ENCODE results near the gene SUMO3.

SUMO3 gene

GRCh38 chr21:44855572-44855971 lies 37.7 kb upstream of the SUMO3 start:
- Histone ChIP-seq H3K9me3 (ENCODE audit: control insufficient read depth, low read length) (no peaks in the 10 kb centered on the region), H3K27ac (ENCODE audit: insufficient read depth, low read depth, low read length, poor library complexity, severe bottlenecking) (no peak overlapping the region), H3K4me3 (ENCODE audit: insufficient read depth, low read depth, low read length) (no peak overlapping the region), H3K27me3 (ENCODE audit: control insufficient read depth, insufficient read depth, low read length, poor library complexity, severe bottlenecking) (no peaks in the 10 kb centered on the region), H3K4me1 (ENCODE audit: control insufficient read depth, insufficient read depth, low read length) (no peaks in the 10 kb centered on the region), H3K36me3 (ENCODE audit: control insufficient read depth, insufficient read depth, low read length) (peaks cover 56% of the 10 kb centered on the region)
- 97% methylated on average over 14 of the region's 14 CpGs for WGBS, 2 experiments

- Histone ChIP-seq H3K36me3 (ENCODE audit: control insufficient read depth, insufficient read depth, low read length) (peaks cover 63% of the 10 kb centered on the region), H3K4me1 (ENCODE audit: control insufficient read depth, insufficient read depth, low read length) (no peaks in the 10 kb centered on the region), H3K27me3 (ENCODE audit: control insufficient read depth, insufficient read depth, low read length, poor library complexity, severe bottlenecking) (no peaks in the 10 kb centered on the region), H3K9me3 (ENCODE audit: control insufficient read depth, low read length) (no peaks in the 10 kb centered on the region), H3K4me3 (ENCODE audit: insufficient read depth, low read depth, low read length) (no peak overlapping the region), H3K27ac (ENCODE audit: insufficient read depth, low read depth, low read length, poor library complexity, severe bottlenecking) (no peak overlapping the region)
- WGBS, 2 experiments = 95 to 96% methylated on average over 31 of the region's 31 CpGs
Measured at GRCh38 chr21:44854664-44855446, 37.0 kb upstream of the SUMO3 start.

GRCh38 chr21:44854391-44854663 lies 36.5 kb upstream of the SUMO3 start:
- Histone ChIP-seq H3K36me3 (ENCODE audit: control insufficient read depth, insufficient read depth, low read length) (peaks cover 63% of the 10 kb centered on the region), H3K27ac (ENCODE audit: insufficient read depth, low read depth, low read length, poor library complexity, severe bottlenecking) (no peak overlapping the region)
- WGBS, 2 experiments = 93 to 94% methylated on average over 10 to 14 of the region's 14 CpGs

GRCh38 chr21:44853601-44854390 lies 35.9 kb upstream of the SUMO3 start:
- Histone ChIP-seq H3K27me3 (ENCODE audit: control insufficient read depth, insufficient read depth, low read length, poor library complexity, severe bottlenecking) (no peaks in the 10 kb centered on the region), H3K4me1 (ENCODE audit: control insufficient read depth, insufficient read depth, low read length) (no peaks in the 10 kb centered on the region), H3K27ac (ENCODE audit: insufficient read depth, low read depth, low read length, poor library complexity, severe bottlenecking) (no peak overlapping the region), H3K9me3 (ENCODE audit: control insufficient read depth, low read length) (no peaks in the 10 kb centered on the region), H3K4me3 (ENCODE audit: insufficient read depth, low read depth, low read length) (no peak overlapping the region), H3K36me3 (ENCODE audit: control insufficient read depth, insufficient read depth, low read length) (peaks cover 65% of the 10 kb centered on the region)
- WGBS, 2 experiments = 95% methylated on average over 34 of the region's 34 CpGs

More at GRCh38 chr21:44854391-44854663, 36.5 kb upstream of the SUMO3 start:
- no peaks in the 10 kb centered on the region for H3K9me3 ChIP-seq (ENCODE audit: control insufficient read depth, low read length)
- no peaks in the 10 kb centered on the region for H3K27me3 ChIP-seq (ENCODE audit: control insufficient read depth, insufficient read depth, low read length, poor library complexity, severe bottlenecking)
- no peak overlapping the region for H3K4me3 ChIP-seq (ENCODE audit: insufficient read depth, low read depth, low read length)
- H3K4me1 ChIP-seq (ENCODE audit: control insufficient read depth, insufficient read depth, low read length) = no peaks in the 10 kb centered on the region

GRCh38 chr21:44850905-44851657 lies 33.2 kb upstream of the SUMO3 start:
- Histone ChIP-seq H3K27me3 (ENCODE audit: control insufficient read depth, insufficient read depth, low read length, poor library complexity, severe bottlenecking) (no peaks in the 10 kb centered on the region), H3K27ac (ENCODE audit: insufficient read depth, low read depth, low read length, poor library complexity, severe bottlenecking) (no peak overlapping the region), H3K4me1 (ENCODE audit: control insufficient read depth, insufficient read depth, low read length) (peaks cover 11% of the 10 kb centered on the region), H3K36me3 (ENCODE audit: control insufficient read depth, insufficient read depth, low read length) (peaks cover 51% of the 10 kb centered on the region), H3K4me3 (ENCODE audit: insufficient read depth, low read depth, low read length) (no peak overlapping the region), H3K9me3 (ENCODE audit: control insufficient read depth, low read length) (no peaks in the 10 kb centered on the region)
- WGBS, 2 experiments = 96% methylated on average over 26 of the region's 26 CpGs

GRCh38 chr21:44850208-44850800 lies 32.4 kb upstream of the SUMO3 start:
- peaks cover 43% of the 10 kb centered on the region for H3K36me3 ChIP-seq (ENCODE audit: control insufficient read depth, insufficient read depth, low read length)
- H3K9me3 ChIP-seq (ENCODE audit: control insufficient read depth, low read length) = no peaks in the 10 kb centered on the region
- no peak overlapping the region for H3K27ac ChIP-seq (ENCODE audit: insufficient read depth, low read depth, low read length, poor library complexity, severe bottlenecking)
- no peak overlapping the region for H3K4me3 ChIP-seq (ENCODE audit: insufficient read depth, low read depth, low read length)
- 93 to 95% methylated on average over 20 of the region's 20 CpGs for WGBS, 2 experiments
- peaks cover 17% of the 10 kb centered on the region for H3K4me1 ChIP-seq (ENCODE audit: control insufficient read depth, insufficient read depth, low read length)
- no peaks in the 10 kb centered on the region for H3K27me3 ChIP-seq (ENCODE audit: control insufficient read depth, insufficient read depth, low read length, poor library complexity, severe bottlenecking)

- H3K36me3 ChIP-seq (ENCODE audit: control insufficient read depth, insufficient read depth, low read length) = peaks cover 37% of the 10 kb centered on the region
- no peaks in the 10 kb centered on the region for H3K27me3 ChIP-seq (ENCODE audit: control insufficient read depth, insufficient read depth, low read length, poor library complexity, severe bottlenecking)
- 94 to 95% methylated on average over 12 of the region's 12 CpGs for WGBS, 2 experiments
- H3K9me3 ChIP-seq (ENCODE audit: control insufficient read depth, low read length) = no peaks in the 10 kb centered on the region
- no peak overlapping the region for H3K4me3 ChIP-seq (ENCODE audit: insufficient read depth, low read depth, low read length)
- H3K4me1 ChIP-seq (ENCODE audit: control insufficient read depth, insufficient read depth, low read length) = peaks cover 17% of the 10 kb centered on the region
- H3K27ac ChIP-seq (ENCODE audit: insufficient read depth, low read depth, low read length, poor library complexity, severe bottlenecking) = no peak overlapping the region
Measured at GRCh38 chr21:44849616-44850130, 31.8 kb upstream of the SUMO3 start.

- no peaks in the 10 kb centered on the region for H3K9me3 ChIP-seq (ENCODE audit: control insufficient read depth, low read length)
- H3K27ac ChIP-seq (ENCODE audit: insufficient read depth, low read depth, low read length, poor library complexity, severe bottlenecking) = no peak overlapping the region
- H3K4me1 ChIP-seq (ENCODE audit: control insufficient read depth, insufficient read depth, low read length) = peaks cover 20% of the 10 kb centered on the region
- no peak overlapping the region for H3K4me3 ChIP-seq (ENCODE audit: insufficient read depth, low read depth, low read length)
- peaks cover 32% of the 10 kb centered on the region for H3K36me3 ChIP-seq (ENCODE audit: control insufficient read depth, insufficient read depth, low read length)
- 97% methylated on average over 36 of the region's 36 CpGs for WGBS, 2 experiments
- H3K27me3 ChIP-seq (ENCODE audit: control insufficient read depth, insufficient read depth, low read length, poor library complexity, severe bottlenecking) = no peaks in the 10 kb centered on the region
Measured at GRCh38 chr21:44848821-44849521, 31.1 kb upstream of the SUMO3 start.

- H3K27me3 ChIP-seq (ENCODE audit: control insufficient read depth, insufficient read depth, low read length, poor library complexity, severe bottlenecking) = no peaks in the 10 kb centered on the region
- 93 to 94% methylated on average over 24 of the region's 24 CpGs for WGBS, 2 experiments
- H3K36me3 ChIP-seq (ENCODE audit: control insufficient read depth, insufficient read depth, low read length) = peaks cover 30% of the 10 kb centered on the region
- H3K4me3 ChIP-seq (ENCODE audit: insufficient read depth, low read depth, low read length) = no peak overlapping the region
- H3K27ac ChIP-seq (ENCODE audit: insufficient read depth, low read depth, low read length, poor library complexity, severe bottlenecking) = no peak overlapping the region
- peaks cover 20% of the 10 kb centered on the region for H3K4me1 ChIP-seq (ENCODE audit: control insufficient read depth, insufficient read depth, low read length)
- no peaks in the 10 kb centered on the region for H3K9me3 ChIP-seq (ENCODE audit: control insufficient read depth, low read length)
Measured at GRCh38 chr21:44847261-44848056, 29.6 kb upstream of the SUMO3 start.
